ENCODE data around the gene TOR1AIP1. TPM values are rescaled to one million over a fixed set of nuclear protein-coding genes. Genes with fewer than 3 reads are reported as not detected.

Gene TOR1AIP1
- total and polyA plus RNA-seq, 2 of the 4 experiments (the other 2 are of a cell fraction), result 20.7 to 64.5 TPM

- CTCF ChIA-PET, result no interaction called here
- TF ChIP-seq CEBPB (IDR thresholded peaks at IDR 0.05; ENCODE audit: low read depth, low read length) (no peak), SMC3 (IDR thresholded peaks at IDR 0.05; ENCODE audit: low read depth, low read length) (no peak), FOS (IDR thresholded peaks at IDR 0.05; ENCODE audit: low read depth, low read length) (no peak), RAD21 (IDR thresholded peaks at IDR 0.05; ENCODE audit: low read length) (no peak), CTCF (conservative IDR thresholded peaks at IDR 0.05; ENCODE audit: low read depth, low read length) (no peak), RFX5 (IDR thresholded peaks at IDR 0.05; ENCODE audit: low read depth, low read length) (no peak), CHD1 (IDR thresholded peaks at IDR 0.05; ENCODE audit: low read depth, low read length) (no peak), RCOR1 (IDR thresholded peaks at IDR 0.05; ENCODE audit: insufficient replicate concordance, low read length) (no peak), ELK1 (IDR thresholded peaks at IDR 0.05; ENCODE audit: borderline replicate concordance, low read depth, low read length) (no peak), NFE2L2 (IDR thresholded peaks at IDR 0.05; ENCODE audit: low read depth, low read length) (no peak), BHLHE40 (IDR thresholded peaks at IDR 0.05; ENCODE audit: low read depth, low read length) (no peak), USF2 (IDR thresholded peaks at IDR 0.05; ENCODE audit: low read depth, low read length) (no peak), MXI1 (IDR thresholded peaks at IDR 0.05; ENCODE audit: borderline replicate concordance, low read depth, low read length) (no peak), MAFK (IDR thresholded peaks at IDR 0.05; ENCODE audit: low read depth, low read length) (no peak), MAZ (IDR thresholded peaks at IDR 0.05; ENCODE audit: borderline replicate concordance, low read depth, low read length) (no peak)
- Histone ChIP-seq H3K79me1 (ENCODE audit: low read depth in 1 of 2, low read length in 2 of 2) (peaks cover 9 to 14% of the 10 kb centered on the region in 2 experiments; a peak in 2 of 4 replicates), H2AK5ac (ENCODE audit: low read depth, low read length) (no peak overlapping the region), H3K9me1 (ENCODE audit: insufficient read depth, low read length) (no peaks in the 10 kb centered on the region), H2BK120ac (ENCODE audit: low read depth, low read length) (no peak overlapping the region), H2AFZ (replicated peaks; ENCODE audit: low read length, poor library complexity) (no peak overlapping the region), H3K56ac (ENCODE audit: extremely low read depth, insufficient read depth, low read length) (no peak overlapping the region), H3K23ac (ENCODE audit: low read depth, low read length) (no peak overlapping the region), H3K27me3 (ENCODE audit: control insufficient read depth, insufficient read depth, low read length) (no peaks in the 10 kb centered on the region), H3K36me3 (ENCODE audit: control insufficient read depth, insufficient read depth, low read length) (peaks cover 21% of the 10 kb centered on the region), H3K9me3 (ENCODE audit: control insufficient read depth, insufficient read depth, low read length) (no peaks in the 10 kb centered on the region), H2BK20ac (ENCODE audit: low read depth, low read length) (no peak overlapping the region), H3K27ac (ENCODE audit: insufficient read depth, low read length) (no peak overlapping the region), H4K5ac (ENCODE audit: low read depth, low read length) (no peak overlapping the region), H4K91ac (ENCODE audit: insufficient read depth, low read depth, low read length) (no peak overlapping the region), H3K4me3 (ENCODE audit: insufficient read depth, low read depth, low read length) (no peak overlapping the region), H3K18ac (ENCODE audit: low read depth, low read length) (no peak overlapping the region), H2BK5ac (ENCODE audit: low read depth, low read length, poor library complexity, severe bottlenecking) (no peak overlapping the region), H2AK9ac (replicated peaks; ENCODE audit: low read depth, low read length, poor library complexity) (no peak overlapping the region), H4K8ac (ENCODE audit: low read depth in 2 of 2, low read length in 2 of 2) (no peak overlapping the region), H3K4me1 (ENCODE audit: control insufficient read depth, insufficient read depth, low read length) (no peaks in the 10 kb centered on the region), H3K4me2 (ENCODE audit: low read depth, low read length) (no peak overlapping the region), H3K14ac (replicated peaks; ENCODE audit: low read depth, low read length) (no peak overlapping the region), H2BK15ac (ENCODE audit: low read depth, low read length) (no peak overlapping the region), H3K9ac (ENCODE audit: low read depth, low read length) (no peak overlapping the region), H4K20me1 (ENCODE audit: insufficient read depth, low read length) (no peaks in the 10 kb centered on the region), H3K4ac (ENCODE audit: low read depth, low read length) (no peak overlapping the region)
- POLR2A ChIA-PET (ENCODE audit: unreplicated experiment), result no interaction called here
- no TSS peak for BruUV-seq (replicated peaks)
- dilution Hi-C loops (cut with HindIII; ENCODE audit: low sequenced_read_pairs, unreplicated experiment) (no loop called here), in situ Hi-C loops (cut with MboI; ENCODE audit: low sequenced_read_pairs) (loop anchor here (25.0 kb wide), 1 partner anchor 555 kb away; no protein-coding TSS in a partner anchor), intact Hi-C loops (cut with micrococcal nuclease) (no loop called here)
- DNase-seq (no peak), ATAC-seq (ENCODE audit: low read depth) (no peak)
- WGBS, 2 experiments (ENCODE audit: extremely low coverage in 2 of 2, insufficient read length in 1 of 2), result no CpG with 5 or more reads among the region's 4 CpGs
These were observed 25.1 kb upstream of the TOR1AIP1 start for GRCh38 chr1:179857009-179857408.

All from IMR-90 (cell line).